Stimulated activated CD8-positive, alpha-beta memory T cell treated with anti-CD3 and anti-CD28 coated beads, Interleukin-4, amount 100 ng/mL, for 1 hour (primary cell): ENCODE measurements around the gene VIPR2.
"Not testable (repeated sequence)": the region's sequence is repeated elsewhere in the genome, so short reads cannot be mapped to it uniquely, and the experiment has no call there.

ENCODE experiments used
- DNase-seq, 2 donors: peaks; one replicate each; pipeline ENCODE4 v3.0.0-alpha.2; 2020; ENCODE audit warnings: low read depth in 2 of 2, low spot score in 1 of 2

VIPR2 gene

GRCh38 chr7:159013825-159014289, 130.8 kb downstream of the VIPR2 start:
- no peak for DNase-seq

GRCh38 chr7:159013181-159013690, 131.4 kb downstream of the VIPR2 start:
- no peak for DNase-seq

GRCh38 chr7:159012353-159013069, 132.2 kb downstream of the VIPR2 start:
- DNase-seq = no peak

- no peak for DNase-seq
These were observed 133.0 kb downstream of the VIPR2 start for GRCh38 chr7:159011722-159012022.

GRCh38 chr7:159010937-159011721, 133.5 kb downstream of the VIPR2 start:
- no peak for DNase-seq

- DNase-seq = no peak
These were observed 134.3 kb downstream of the VIPR2 start for GRCh38 chr7:159010411-159010810.

- no peak for DNase-seq
These were observed 134.7 kb downstream of the VIPR2 start for GRCh38 chr7:159009951-159010350.

GRCh38 chr7:159008417-159008816, 136.2 kb downstream of the VIPR2 start:
- no peak for DNase-seq

- no peak for DNase-seq
These were observed 136.7 kb downstream of the VIPR2 start for GRCh38 chr7:159007996-159008389.

GRCh38 chr7:159007364-159007995, 137.2 kb downstream of the VIPR2 start:
- no peak for DNase-seq

GRCh38 chr7:159006610-159007130, 138.0 kb downstream of the VIPR2 start:
- no peak for DNase-seq

- DNase-seq = not testable (repeated sequence)
These were observed 138.6 kb downstream of the VIPR2 start for GRCh38 chr7:159006022-159006609.

- no peak for DNase-seq
These were observed 139.0 kb downstream of the VIPR2 start for GRCh38 chr7:159005618-159006017.

GRCh38 chr7:159004411-159004810, 140.3 kb downstream of the VIPR2 start:
- no peak for DNase-seq

- no peak for DNase-seq
These were observed 142.9 kb downstream of the VIPR2 start for GRCh38 chr7:159001811-159002210.

- DNase-seq = no peak
These were observed 143.7 kb downstream of the VIPR2 start for GRCh38 chr7:159000859-159001435.

GRCh38 chr7:159000070-159000469, 144.6 kb downstream of the VIPR2 start:
- DNase-seq = no peak

GRCh38 chr7:158999496-158999895, 145.2 kb downstream of the VIPR2 start:
- no peak for DNase-seq

- DNase-seq = not testable (repeated sequence)
These were observed 146.4 kb downstream of the VIPR2 start for GRCh38 chr7:158998261-158998660.

- DNase-seq = no peak
These were observed 147.2 kb downstream of the VIPR2 start for GRCh38 chr7:158997471-158997870.

GRCh38 chr7:158997110-158997453, 147.6 kb downstream of the VIPR2 start:
- DNase-seq = no peak
